OCI-LY7 (cell line): ENCODE results near the gene ANXA4. TPM values are rescaled to one million over a fixed set of nuclear protein-coding genes. Genes with fewer than 3 reads are reported as not detected.
A peak's percentile ranks its signal among the peaks of the same experiment; 100 is the strongest.

Source experiments
- BruUV-seq: library from RNA; stranded (reverse); fragments of 400-500 nt; replicated peaks from 2 replicates; lab custom pipeline; 2021; lab: Mats Ljungman, UMichigan
- CTCF ChIA-PET: fragments of 300-600 bp; sonication (Branson Sonifier 250); formaldehyde crosslinking; loops from one replicate; lab custom pipeline; 2022; ENCODE audit warnings: antibody characterized with exemption; ENCODE audit not compliant: unreplicated experiment; lab: Charles Lee
- POLR2A ChIA-PET: fragments of 300-600 bp; sonication (Branson Sonifier 250); formaldehyde crosslinking; loops from one replicate; lab custom pipeline; 2022; ENCODE audit warnings: antibody characterized with exemption; lab: Charles Lee
- DNase-seq: peaks from one replicate; pipeline ENCODE4 v3.0.0-alpha.2; 2015; ENCODE audit warnings: low spot score
- H2AFZ ChIP-seq: fragments of 200-600 bp; sonication (generic), shearing (Covaris generic); 2 replicates; pipeline ENCODE4 v1.6.1; 2014; ENCODE audit warnings: mild to moderate bottlenecking, antibody characterized with exemption, low read length, moderate library complexity
- H3K27ac ChIP-seq: fragments of 200-600 bp; sonication (generic); 2 replicates; pipeline ENCODE4 v1.5.1; 2014; ENCODE audit warnings: mixed run types, low read depth, mild to moderate bottlenecking, moderate library complexity, low read length, inconsistent platforms; ENCODE audit not compliant: poor library complexity, severe bottlenecking
- H3K36me3 ChIP-seq: fragments of 200-600 bp; sonication (generic); 2 replicates; pipeline ENCODE4 v1.6.1; 2014; ENCODE audit warnings: mild to moderate bottlenecking, antibody characterized with exemption, low read length, moderate library complexity, mixed read lengths; ENCODE audit not compliant: insufficient read depth
- H3K4me1 ChIP-seq: fragments of 200-600 bp; sonication (generic); 2 replicates; pipeline ENCODE4 v1.5.1; 2014; ENCODE audit warnings: mild to moderate bottlenecking, low read length; ENCODE audit not compliant: insufficient read depth, poor library complexity, severe bottlenecking
- H3K4me2 ChIP-seq: fragments of 200-600 bp; sonication (generic); 2 replicates; pipeline ENCODE4 v1.6.1; 2014; ENCODE audit warnings: mild to moderate bottlenecking, low read length
- H3K4me3 ChIP-seq: fragments of 200-600 bp; sonication (generic); 2 replicates; pipeline ENCODE4 v1.5.1; 2014; ENCODE audit warnings: mild to moderate bottlenecking, low read depth, low read length; ENCODE audit not compliant: poor library complexity, severe bottlenecking
- H3K79me2 ChIP-seq: fragments of 200-600 bp; sonication (generic); 2 replicates; pipeline ENCODE4 v1.6.1; 2016; ENCODE audit warnings: low read depth, mild to moderate bottlenecking, low read length, moderate library complexity, mixed read lengths; ENCODE audit not compliant: insufficient read depth
- H3K9me2 ChIP-seq: fragments of 200-600 bp; sonication (generic); 2 replicates; pipeline ENCODE4 v1.6.1; 2016; ENCODE audit warnings: mild to moderate bottlenecking, low read length, mixed read lengths; ENCODE audit not compliant: insufficient read depth
- H3K9me3 ChIP-seq: fragments of 200-600 bp; sonication (generic); 2 replicates; pipeline ENCODE4 v1.6.1; 2014; ENCODE audit warnings: mild to moderate bottlenecking, mixed run types, low read length, mixed read lengths
- H4K20me1 ChIP-seq: fragments of 200-600 bp; sonication (generic); 2 replicates; pipeline ENCODE4 v1.6.1; 2014; ENCODE audit warnings: mild to moderate bottlenecking, antibody characterized with exemption, low read length, moderate library complexity, mixed read lengths; ENCODE audit not compliant: insufficient read depth
- EZH2phosphoT487 ChIP-seq: fragments of 200-600 bp; sonication (generic); IDR thresholded peaks from 2 replicates; pipeline ENCODE4 v1.6.1; 2018; ENCODE audit warnings: low read depth, borderline replicate concordance, mild to moderate bottlenecking, mixed run types, antibody characterized with exemption, low read length, moderate library complexity, mixed read lengths
- intact Hi-C: fragments of 100-400 bp; cut with micrococcal nuclease; formaldehyde crosslinking; loops from one replicate; pipeline ENCODE4 v1.10.0; 2022; ENCODE audit not compliant: unreplicated experiment
- total RNA-seq, 2 experiments: library from RNA; depleted of rRNA in 1 of 2; stranded (reverse); fragments of >200 nt in 1 of 2; shearing (Covaris generic) in 1 of 2; gene quantifications; 2 replicates each; pipeline ENCODE4 v1.2.3, GENCODE V29; 2014 to 2022
- TF ChIP-seq, protein P1 (sequence below): fragments of 200-600 bp; sonication (generic); conservative IDR thresholded peaks from 2 replicates; pipeline ENCODE4 v1.5.1; 2014; ENCODE audit warnings: mild to moderate bottlenecking, antibody characterized with exemption, low read length, moderate library complexity, mixed read lengths

ANXA4 gene
- total RNA-seq, 2 experiments from 2014 or later: 0.38 to 3.5 TPM

DNA sequence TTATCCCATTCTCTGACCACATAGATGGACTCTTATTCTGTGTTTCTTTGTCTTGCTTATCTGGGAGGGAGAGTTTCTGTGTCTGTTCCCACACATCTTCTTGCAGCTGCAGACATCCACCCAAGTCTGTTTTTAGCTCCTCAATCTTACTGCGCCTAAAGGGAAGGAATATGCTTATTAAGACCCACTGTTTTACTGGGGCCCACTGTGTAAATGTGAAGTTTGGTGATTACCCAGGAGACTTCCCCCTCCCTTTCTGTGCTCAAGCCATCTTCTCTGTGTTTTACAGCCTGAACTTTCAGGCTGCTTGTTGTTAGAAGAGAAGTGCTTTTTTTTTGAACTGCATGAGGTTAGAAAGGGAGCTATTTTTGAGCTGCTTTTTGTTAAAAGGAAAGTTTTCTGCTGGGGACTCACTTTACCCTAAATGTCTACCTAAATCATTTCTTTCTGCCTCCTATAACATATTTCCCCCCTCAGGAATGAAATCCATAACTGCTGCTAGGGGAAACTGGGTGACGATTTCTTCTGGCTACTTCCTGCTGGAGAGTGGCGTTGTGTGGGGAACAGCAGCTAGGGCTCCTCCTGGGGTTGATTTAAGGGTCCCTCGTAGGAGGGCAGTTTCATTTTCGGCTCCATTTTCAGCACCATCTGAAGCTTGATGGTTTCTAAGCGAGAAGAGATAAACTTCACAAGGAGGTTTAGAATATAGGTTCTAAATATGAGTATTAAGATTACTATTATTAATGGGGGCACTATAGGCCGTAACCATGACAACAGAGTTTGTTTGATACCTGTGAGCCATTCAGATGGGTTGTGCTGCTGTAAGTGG lies 48.1 kb downstream of the ANXA4 start:
- H4K20me1 ChIP-seq: no peaks in the 10 kb centered on the region
- peak overlapping the region; percentile 82 for H3K4me2 ChIP-seq
- H3K36me3 ChIP-seq: no peaks in the 10 kb centered on the region
- ChIA-PET POLR2A (interaction anchor here (0.6 to 2.7 kb wide), 13 partner anchors 8 to 401 kb away, joined by 3 to 11 read pairs (median 5); partner anchors contain the start of genes C2orf42 and GMCL1), CTCF (interaction anchor here (0.6 to 1.2 kb wide), 2 partner anchors 13 to 239 kb away, joined by 3 read pairs; no protein-coding TSS in a partner anchor)
- H3K4me1 ChIP-seq: peaks cover 36% of the 10 kb centered on the region
- no peaks in the 10 kb centered on the region for H3K79me2 ChIP-seq
- TF ChIP-seq, protein P1, sequence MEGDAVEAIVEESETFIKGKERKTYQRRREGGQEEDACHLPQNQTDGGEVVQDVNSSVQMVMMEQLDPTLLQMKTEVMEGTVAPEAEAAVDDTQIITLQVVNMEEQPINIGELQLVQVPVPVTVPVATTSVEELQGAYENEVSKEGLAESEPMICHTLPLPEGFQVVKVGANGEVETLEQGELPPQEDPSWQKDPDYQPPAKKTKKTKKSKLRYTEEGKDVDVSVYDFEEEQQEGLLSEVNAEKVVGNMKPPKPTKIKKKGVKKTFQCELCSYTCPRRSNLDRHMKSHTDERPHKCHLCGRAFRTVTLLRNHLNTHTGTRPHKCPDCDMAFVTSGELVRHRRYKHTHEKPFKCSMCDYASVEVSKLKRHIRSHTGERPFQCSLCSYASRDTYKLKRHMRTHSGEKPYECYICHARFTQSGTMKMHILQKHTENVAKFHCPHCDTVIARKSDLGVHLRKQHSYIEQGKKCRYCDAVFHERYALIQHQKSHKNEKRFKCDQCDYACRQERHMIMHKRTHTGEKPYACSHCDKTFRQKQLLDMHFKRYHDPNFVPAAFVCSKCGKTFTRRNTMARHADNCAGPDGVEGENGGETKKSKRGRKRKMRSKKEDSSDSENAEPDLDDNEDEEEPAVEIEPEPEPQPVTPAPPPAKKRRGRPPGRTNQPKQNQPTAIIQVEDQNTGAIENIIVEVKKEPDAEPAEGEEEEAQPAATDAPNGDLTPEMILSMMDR: no peak
- no peak for TF ChIP-seq EZH2phosphoT487
- peak; percentile 46 for DNase-seq
- H2AFZ ChIP-seq: peak overlapping the region; percentile 99
- intact Hi-C loops: no loop called here
- peak overlapping the region; percentile 49 for H3K27ac ChIP-seq
- H3K4me3 ChIP-seq: peak overlapping the region; percentile 61
- BruUV-seq: no TSS peak
- no peaks in the 10 kb centered on the region for H3K9me3 ChIP-seq
- no peaks in the 10 kb centered on the region for H3K9me2 ChIP-seq

DNA sequence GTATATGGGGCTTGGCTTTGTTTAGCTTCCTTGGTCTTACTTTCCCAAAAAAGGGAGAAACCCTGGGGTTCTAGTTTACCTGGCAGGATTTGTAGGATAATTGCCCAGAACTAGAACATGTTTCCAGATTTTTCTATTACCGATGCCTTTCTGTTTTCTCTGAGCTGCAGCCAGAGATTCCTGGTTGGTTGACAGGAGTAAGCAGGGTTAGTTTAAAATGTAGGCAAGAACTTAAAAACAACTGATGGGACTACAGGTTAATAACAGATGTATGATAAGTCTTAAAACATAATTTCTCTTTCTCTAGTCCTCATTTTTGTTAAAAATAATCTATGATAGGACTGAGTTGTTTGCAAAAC lies 48.6 kb downstream of the ANXA4 start:
- no peaks in the 10 kb centered on the region for H3K9me3 ChIP-seq
- H4K20me1 ChIP-seq: no peaks in the 10 kb centered on the region
- H3K79me2 ChIP-seq: no peaks in the 10 kb centered on the region
- peak overlapping the region; percentile 99 for H2AFZ ChIP-seq
- no peaks in the 10 kb centered on the region for H3K36me3 ChIP-seq
- intact Hi-C loops: no loop called here
- peak overlapping the region; percentile 61 for H3K4me3 ChIP-seq
- ChIA-PET CTCF (interaction anchor here (0.6 to 1.2 kb wide), 2 partner anchors 12 to 240 kb away, joined by 3 read pairs; no protein-coding TSS in a partner anchor), POLR2A (interaction anchor here (0.6 to 2.7 kb wide), 11 partner anchors 9 to 68 kb away, joined by 3 to 11 read pairs (median 6); partner anchors contain the start of gene GMCL1)
- no TSS peak for BruUV-seq
- peaks cover 36% of the 10 kb centered on the region for H3K4me1 ChIP-seq
- H3K27ac ChIP-seq: peak overlapping the region; percentile 49
- H3K4me2 ChIP-seq: peak overlapping the region; percentile 82
- TF ChIP-seq, protein P1: no peak
- no peak for TF ChIP-seq EZH2phosphoT487
- DNase-seq: no peak
- no peaks in the 10 kb centered on the region for H3K9me2 ChIP-seq
